H1 (cell line): ENCODE data around the gene LSM3. TPM values are rescaled to one million over a fixed set of nuclear protein-coding genes. Genes with fewer than 3 reads are reported as not detected.

Experiments
- CTCF ChIA-PET: fragments of 300-600 bp; sonication (Branson Sonifier 250); formaldehyde crosslinking; loops from one replicate; lab custom pipeline; 2021; ENCODE audit not compliant: partially characterized antibody; lab: Charles Lee
- POLR2A ChIA-PET: fragments of 300-600 bp; sonication (Branson Sonifier 250); formaldehyde crosslinking; loops from one replicate; lab custom pipeline; 2021; ENCODE audit warnings: inconsistent platforms; ENCODE audit not compliant: partially characterized antibody; lab: Charles Lee
- DNase-seq, 2 experiments: peaks; one replicate each; pipeline versions ENCODE4 v3.0.0 to v3.0.0-alpha.2; 2010 to 2022; ENCODE audit warnings: low spot score in 2 of 2, low read depth in 1 of 2, mixed read lengths in 1 of 2
- FAIRE-seq: peaks from 2 replicates; lab custom pipeline; 2011; peaks lifted over from hg19 to GRCh38; lab: Jason Lieb, UNC
- H2AFZ ChIP-seq: 2 replicates; pipeline ENCODE4 v1.8.1; 2012; ENCODE audit warnings: low read length, inconsistent platforms
- H2AK5ac ChIP-seq: 2 replicates; pipeline ENCODE4 v1.6.1; 2013; ENCODE audit warnings: low read depth, low read length
- H2BK120ac ChIP-seq: replicated peaks from 2 replicates; pipeline ENCODE3; 2013; ENCODE audit warnings: low read depth, low read length, inconsistent platforms
- H2BK12ac ChIP-seq: 2 replicates; pipeline ENCODE4 v1.6.1; 2013; ENCODE audit warnings: low read depth, low read length
- H2BK15ac ChIP-seq: 2 replicates; pipeline ENCODE4 v1.6.1; 2013; ENCODE audit warnings: low read length
- H2BK20ac ChIP-seq: 2 replicates; pipeline ENCODE4 v1.6.1; 2013; ENCODE audit warnings: low read length
- H2BK5ac ChIP-seq: 2 replicates; pipeline ENCODE4 v1.6.1; 2013; ENCODE audit warnings: low read depth, low read length
- H3K14ac ChIP-seq: 2 replicates; pipeline ENCODE4 v1.6.1; 2013; ENCODE audit warnings: inconsistent platforms; ENCODE audit not compliant: insufficient read length
- H3K18ac ChIP-seq: 2 replicates; pipeline ENCODE4 v1.6.1; 2013; ENCODE audit warnings: low read length; ENCODE audit errors: extremely low read depth
- H3K23ac ChIP-seq: 2 replicates; pipeline ENCODE4 v1.6.1; 2013; ENCODE audit warnings: inconsistent platforms; ENCODE audit not compliant: insufficient read length
- H3K23me2 ChIP-seq: 2 replicates; pipeline ENCODE4 v1.6.1; 2013; ENCODE audit warnings: low read depth, low read length
- H3K27ac ChIP-seq: 2 replicates; pipeline ENCODE4 v1.6.1; 2011; ENCODE audit warnings: low read depth, low read length, inconsistent platforms
- H3K27me3 ChIP-seq, 4 experiments: replicated peaks in 1 of 4; 1 replicate in 1 of 4; 2 replicates in 3 of 4; pipeline versions ENCODE4 v1.6.1 to v1.8.1; 2011 to 2013; ENCODE audit warnings: low read length in 3 of 4, mild to moderate bottlenecking in 3 of 4, inconsistent platforms in 2 of 4, mixed read lengths in 2 of 4, moderate library complexity in 1 of 4; ENCODE audit not compliant: control insufficient read depth in 3 of 4, insufficient read depth in 3 of 4; ENCODE audit errors: extremely low read depth in 1 of 4
- H3K36me3 ChIP-seq, 4 experiments: 2 replicates each; pipeline versions ENCODE4 v1.6.1 to v1.8.1; 2011 to 2013; ENCODE audit warnings: mild to moderate bottlenecking in 4 of 4, low read length in 3 of 4, moderate library complexity in 2 of 4, control low read depth in 1 of 4, inconsistent platforms in 1 of 4; ENCODE audit not compliant: insufficient read depth in 4 of 4, control insufficient read depth in 2 of 4
- H3K4ac ChIP-seq: replicated peaks from 2 replicates; pipeline ENCODE3; 2013; ENCODE audit warnings: low read length, low read depth, mixed read lengths, inconsistent platforms; ENCODE audit not compliant: insufficient read length
- H3K4me1 ChIP-seq, 4 experiments: replicated peaks in 1 of 4; 1 replicate in 1 of 4; 2 replicates in 3 of 4; pipeline versions ENCODE4 v1.6.1 to v1.8.1; 2011 to 2013; ENCODE audit warnings: low read length in 3 of 4, inconsistent platforms in 2 of 4, mixed read lengths in 1 of 4; ENCODE audit not compliant: insufficient read depth in 4 of 4, control insufficient read depth in 3 of 4
- H3K4me2 ChIP-seq, 2 experiments: 2 replicates each; pipeline versions ENCODE4 v1.6.1 to v1.8.1; 2011 to 2013; ENCODE audit warnings: low read depth in 2 of 2, low read length in 2 of 2, control low read depth in 1 of 2, inconsistent platforms in 1 of 2, mild to moderate bottlenecking in 1 of 2; ENCODE audit not compliant: insufficient read depth in 1 of 2
- H3K4me3 ChIP-seq, 4 experiments: fragments of 200-600, 300-600 bp in 1 of 4; sonication (generic), shearing (Covaris generic), sonication (Bioruptor Twin) in 1 of 4; 2 replicates each; pipeline versions ENCODE4 v1.5.1 to v1.8.1; 2011 to 2016; ENCODE audit warnings: low read length in 4 of 4, low read depth in 3 of 4, control low read depth in 2 of 4, inconsistent platforms in 2 of 4, mild to moderate bottlenecking in 2 of 4, mixed read lengths in 1 of 4, moderate library complexity in 1 of 4; ENCODE audit not compliant: insufficient read depth in 2 of 4; ENCODE audit errors: extremely low read depth in 1 of 4
- H3K56ac ChIP-seq: replicated peaks from 2 replicates; pipeline ENCODE3; 2013; ENCODE audit warnings: low read depth, mild to moderate bottlenecking, mixed read lengths, low read length, inconsistent platforms; ENCODE audit not compliant: insufficient read length
- H3K79me1 ChIP-seq: 2 replicates; pipeline ENCODE4 v1.6.1; 2013; ENCODE audit warnings: low read depth, low read length, control low read depth
- H3K79me2 ChIP-seq, 2 experiments: 2 replicates each; pipeline versions ENCODE4 v1.6.1 to v1.8.1; 2012 to 2013; ENCODE audit warnings: low read length in 2 of 2, mild to moderate bottlenecking in 2 of 2, inconsistent platforms in 1 of 2; ENCODE audit not compliant: insufficient read depth in 2 of 2, control insufficient read depth in 1 of 2
- H3K9ac ChIP-seq, 4 experiments: replicated peaks in 1 of 4; 1 replicate in 1 of 4; 2 replicates in 3 of 4; pipeline versions ENCODE4 v1.6.1 to v1.8.1; 2011 to 2013; ENCODE audit warnings: low read depth in 3 of 4, low read length in 3 of 4, control low read depth in 2 of 4, mild to moderate bottlenecking in 2 of 4, moderate library complexity in 2 of 4, inconsistent platforms in 1 of 4; ENCODE audit errors: extremely low read depth in 1 of 4
- H3K9me3 ChIP-seq, 2 experiments: 2 replicates each; pipeline versions ENCODE4 v1.6.1 to v1.8.1; 2012 to 2013; ENCODE audit warnings: mild to moderate bottlenecking in 2 of 2, moderate library complexity in 2 of 2, control low read depth in 1 of 2, inconsistent platforms in 1 of 2, low read depth in 1 of 2, low read length in 1 of 2, mixed read lengths in 1 of 2; ENCODE audit not compliant: insufficient read depth in 2 of 2
- H4K20me1 ChIP-seq, 2 experiments: replicated peaks in 1 of 2; 2 replicates each; pipeline versions ENCODE3 to v1.8.1; 2011 to 2013; ENCODE audit warnings: inconsistent platforms in 2 of 2, low read length in 2 of 2, mild to moderate bottlenecking in 1 of 2; ENCODE audit not compliant: insufficient read depth in 2 of 2, control insufficient read depth in 1 of 2
- H4K5ac ChIP-seq: 2 replicates; pipeline ENCODE4 v1.6.1; 2013; ENCODE audit warnings: low read length, low read depth, mixed read lengths, inconsistent platforms; ENCODE audit not compliant: insufficient read length
- H4K8ac ChIP-seq: 2 replicates; pipeline ENCODE4 v1.8.0; 2013; ENCODE audit warnings: mild to moderate bottlenecking, moderate library complexity, low read length, inconsistent platforms; ENCODE audit not compliant: insufficient read depth; ENCODE audit errors: extremely low read depth
- H4K91ac ChIP-seq: replicated peaks from 2 replicates; pipeline ENCODE3; 2013; ENCODE audit warnings: low read length, mixed read lengths, inconsistent platforms; ENCODE audit not compliant: insufficient read length
- ASH2L ChIP-seq: fragments of 200-600, 300-600 bp; sonication (generic); IDR thresholded peaks from one replicate; pipeline ENCODE4 v1.7.1; 2017; ENCODE audit warnings: low read length
- MAFK ChIP-seq: IDR thresholded peaks from 2 replicates; pipeline ENCODE4 v1.6.1; 2012; ENCODE audit warnings: low read depth, mild to moderate bottlenecking, improper control_type of control experiment, low read length
- WGBS, 2 experiments: shearing (Covaris generic) in 1 of 2; methylation state at CpG; one replicate each; pipeline versions ENCODE4 v1.1.6 to v1.1.7; 2013 to 2015; ENCODE audit warnings: low lambda C conversion rate in 2 of 2, mixed read lengths in 2 of 2, inconsistent platforms in 1 of 2, low coverage in 1 of 2, missing lambda C conversion rate in 1 of 2; ENCODE audit not compliant: insufficient replicate concordance in 2 of 2, insufficient coverage in 1 of 2, insufficient read length in 1 of 2; ENCODE audit errors: extremely low coverage in 1 of 2, missing lambda C conversion rate in 1 of 2; 5-methylcytosine and 5-hydroxymethylcytosine counted together
- polyA plus RNA-seq, 7 experiments: library from polyadenylated mRNA; depleted of rRNA in 3 of 7; stranded (reverse) in 5 of 7; unstranded in 2 of 7; fragments of >200 nt in 5 of 7; fragments of 200-250 nt in 2 of 7; gene quantifications; 1 replicate in 5 of 7; 2 replicates in 1 of 7; 4 replicates in 1 of 7; pipeline versions ENCODE4 v1.2.1 to v1.2.3, GENCODE V29; 2011 to 2013; ENCODE audit warnings: missing spikeins in 2 of 7, mixed read lengths in 2 of 7
- total RNA-seq: library from RNA; stranded (reverse); fragmentation: NEBNext Ultra II Directional; extraction: Animal tissue kit (Norgen Biotek cat#: 25700); gene quantifications from 2 replicates; pipeline ENCODE4 v1.2.1, GENCODE V29; 2021

LSM3 gene
- total and polyA plus RNA-seq, 2 of the 8 experiments (the other 6 are each of a cell fraction or from before 2014, with no cell fraction given), result 7.1 to 25.4 TPM

GRCh38 chr3:14139771-14140170, 38.8 kb upstream of the LSM3 start:
- Histone ChIP-seq H3K79me2 (no peaks in the 10 kb centered on the region), H2BK120ac (no peak overlapping the region), H3K27me3 (no peaks in the 10 kb centered on the region), H4K20me1 (peaks cover 2 to 12% of the 10 kb centered on the region in 2 experiments), H2BK20ac (no peak overlapping the region), H3K4me1 (no peaks in the 10 kb centered on the region; a peak in 2 of 7 replicates), H3K4me2 (no peak overlapping the region), H3K36me3 (peaks cover 0 to 16% (median 10%) of the 10 kb centered on the region in 4 experiments; a peak in 5 of 8 replicates), H2BK12ac (no peak overlapping the region), H2BK15ac (no peak overlapping the region), H3K27ac (no peak overlapping the region), H3K9me3 (no peaks in the 10 kb centered on the region), H3K9ac (no peak overlapping the region), H3K79me1 (no peaks in the 10 kb centered on the region), H4K91ac (no peak overlapping the region), H2AFZ (no peak overlapping the region), H3K23me2 (no peaks in the 10 kb centered on the region), H3K23ac (no peak overlapping the region), H3K4ac (no peak overlapping the region), H4K5ac (no peak overlapping the region), H4K8ac (no peak overlapping the region), H3K4me3 (no peak overlapping the region), H3K56ac (no peak overlapping the region), H3K18ac (no peak overlapping the region), H3K14ac (no peak overlapping the region), H2AK5ac (no peak overlapping the region), H2BK5ac (no peak overlapping the region)
- ChIA-PET CTCF (interaction anchor here (0.9 to 1.2 kb wide), 2 partner anchors 9 to 244 kb away, joined by 3 read pairs; no protein-coding TSS in a partner anchor), POLR2A (interaction anchor here (6.2 kb wide), 1 partner anchor 15 kb away, joined by 32 read pairs; the partner anchor contains the start of genes CHCHD4 and TMEM43)
- TF ChIP-seq MAFK (no peak), ASH2L (no peak)
- 98% methylated on average over 4 of the region's 5 CpGs; no CpG with 5 or more reads in 1 of the 2 experiments for WGBS, 2 experiments
- FAIRE-seq (no peak), DNase-seq (no peak)
